ENCODE results near the gene TMEM161A.
"Not testable (repeated sequence)": the region's sequence is repeated elsewhere in the genome, so short reads cannot be mapped to it uniquely, and the experiment has no call there.

Gene TMEM161A

GRCh38 chr19:19105365-19106055, 32.8 kb downstream of the TMEM161A start:
- Histone ChIP-seq H3K36me3 (ENCODE audit: control insufficient read depth, insufficient read depth, low read length) (no peaks in the 10 kb centered on the region), H3K23ac (ENCODE audit: low read length) (no peak overlapping the region), H3K4me2 (ENCODE audit: low read length) (peak overlapping the region; percentile 84), H2BK5ac (ENCODE audit: low read length) (peak overlapping the region; percentile 17), H4K8ac (ENCODE audit: low read depth, low read length) (no peak overlapping the region), H3K4me3 (ENCODE audit: low read length) (peak overlapping the region; percentile 32), H3K79me2 (ENCODE audit: control insufficient read depth, insufficient read depth, low read length) (no peaks in the 10 kb centered on the region), H3K27me3 (ENCODE audit: insufficient read depth, low read length, poor library complexity) (no peaks in the 10 kb centered on the region), H3K9ac (ENCODE audit: low read length) (peak overlapping the region; percentile 84), H2BK15ac (replicated peaks; ENCODE audit: low read depth) (no peak overlapping the region), H3K27ac (ENCODE audit: low read depth, low read length) (peak overlapping the region; percentile 34), H2BK120ac (ENCODE audit: low read depth, low read length) (no peak overlapping the region), H3K18ac (ENCODE audit: low read length) (peak overlapping the region; percentile 16), H4K5ac (ENCODE audit: low read length) (no peak overlapping the region), H3K56ac (ENCODE audit: low read length) (peak overlapping the region; percentile 88), H3K4me1 (ENCODE audit: control insufficient read depth, low read depth, low read length) (peaks cover 2% of the 10 kb centered on the region), H3K4ac (ENCODE audit: low read depth, low read length) (no peak overlapping the region), H2AK5ac (ENCODE audit: low read length) (no peak overlapping the region), H3K79me1 (ENCODE audit: low read length) (no peaks in the 10 kb centered on the region)
- WGBS (ENCODE audit: extremely low coverage, insufficient coverage, low lambda C conversion rate), result no CpG with 5 or more reads among the region's 36 CpGs
- peak; percentile 84 for DNase-seq

- Histone ChIP-seq H4K5ac (ENCODE audit: low read length) (no peak overlapping the region), H3K36me3 (ENCODE audit: control insufficient read depth, insufficient read depth, low read length) (no peaks in the 10 kb centered on the region), H3K4me2 (ENCODE audit: low read length) (no peak overlapping the region), H3K4ac (ENCODE audit: low read depth, low read length) (no peak overlapping the region), H2BK5ac (ENCODE audit: low read length) (no peak overlapping the region), H3K79me1 (ENCODE audit: low read length) (no peaks in the 10 kb centered on the region), H3K56ac (ENCODE audit: low read length) (no peak overlapping the region), H3K23ac (ENCODE audit: low read length) (no peak overlapping the region), H3K18ac (ENCODE audit: low read length) (no peak overlapping the region), H4K8ac (ENCODE audit: low read depth, low read length) (no peak overlapping the region), H3K4me1 (ENCODE audit: control insufficient read depth, low read depth, low read length) (peaks cover 2% of the 10 kb centered on the region), H3K27me3 (ENCODE audit: insufficient read depth, low read length, poor library complexity) (no peaks in the 10 kb centered on the region), H3K9ac (ENCODE audit: low read length) (no peak overlapping the region), H2AK5ac (ENCODE audit: low read length) (no peak overlapping the region), H3K4me3 (ENCODE audit: low read length) (no peak overlapping the region), H3K79me2 (ENCODE audit: control insufficient read depth, insufficient read depth, low read length) (no peaks in the 10 kb centered on the region), H2BK15ac (replicated peaks; ENCODE audit: low read depth) (no peak overlapping the region), H2BK120ac (ENCODE audit: low read depth, low read length) (no peak overlapping the region), H3K27ac (ENCODE audit: low read depth, low read length) (no peak overlapping the region)
- no peak for DNase-seq
- no CpG with 5 or more reads among the region's 11 CpGs for WGBS (ENCODE audit: extremely low coverage, insufficient coverage, low lambda C conversion rate)
Observed at GRCh38 chr19:19103167-19103566, 35.1 kb downstream of the TMEM161A start.

GRCh38 chr19:19102566-19102965, 35.7 kb downstream of the TMEM161A start:
- H2AK5ac ChIP-seq (ENCODE audit: low read length); H3K4ac ChIP-seq (ENCODE audit: low read depth, low read length); H3K79me1 ChIP-seq (ENCODE audit: low read length); H2BK120ac ChIP-seq (ENCODE audit: low read depth, low read length); H3K23ac ChIP-seq (ENCODE audit: low read length); H3K4me3 ChIP-seq (ENCODE audit: low read length); H3K18ac ChIP-seq (ENCODE audit: low read length); H3K27me3 ChIP-seq (ENCODE audit: insufficient read depth, low read length, poor library complexity); H3K79me2 ChIP-seq (ENCODE audit: control insufficient read depth, insufficient read depth, low read length); H3K27ac ChIP-seq (ENCODE audit: low read depth, low read length); H3K9ac ChIP-seq (ENCODE audit: low read length); DNase-seq; H3K4me2 ChIP-seq (ENCODE audit: low read length); H3K4me1 ChIP-seq (ENCODE audit: control insufficient read depth, low read depth, low read length); H3K36me3 ChIP-seq (ENCODE audit: control insufficient read depth, insufficient read depth, low read length); H3K56ac ChIP-seq (ENCODE audit: low read length); H4K5ac ChIP-seq (ENCODE audit: low read length); H4K8ac ChIP-seq (ENCODE audit: low read depth, low read length); H2BK15ac ChIP-seq (replicated peaks; ENCODE audit: low read depth); H2BK5ac ChIP-seq (ENCODE audit: low read length): not testable (repeated sequence)
- no CpG with 5 or more reads among the region's 10 CpGs for WGBS (ENCODE audit: extremely low coverage, insufficient coverage, low lambda C conversion rate)

GRCh38 chr19:19101540-19101939, 36.7 kb downstream of the TMEM161A start:
- no peak overlapping the region for H2BK15ac ChIP-seq (replicated peaks; ENCODE audit: low read depth)
- H3K36me3 ChIP-seq (ENCODE audit: control insufficient read depth, insufficient read depth, low read length), result no peaks in the 10 kb centered on the region
- H2AK5ac ChIP-seq (ENCODE audit: low read length), result no peak overlapping the region
- no peak overlapping the region for H3K9ac ChIP-seq (ENCODE audit: low read length)
- H4K5ac ChIP-seq (ENCODE audit: low read length), result no peak overlapping the region
- H3K27ac ChIP-seq (ENCODE audit: low read depth, low read length), result no peak overlapping the region
- no peaks in the 10 kb centered on the region for H3K79me1 ChIP-seq (ENCODE audit: low read length)
- peaks cover 2% of the 10 kb centered on the region for H3K4me1 ChIP-seq (ENCODE audit: control insufficient read depth, low read depth, low read length)
- no peak overlapping the region for H3K56ac ChIP-seq (ENCODE audit: low read length)
- no peak overlapping the region for H3K4me3 ChIP-seq (ENCODE audit: low read length)
- H3K4ac ChIP-seq (ENCODE audit: low read depth, low read length), result no peak overlapping the region
- WGBS (ENCODE audit: extremely low coverage, insufficient coverage, low lambda C conversion rate), result no CpG with 5 or more reads among the region's 8 CpGs
- H3K27me3 ChIP-seq (ENCODE audit: insufficient read depth, low read length, poor library complexity), result no peaks in the 10 kb centered on the region
- H3K4me2 ChIP-seq (ENCODE audit: low read length), result no peak overlapping the region
- H2BK5ac ChIP-seq (ENCODE audit: low read length), result no peak overlapping the region
- H4K8ac ChIP-seq (ENCODE audit: low read depth, low read length), result no peak overlapping the region
- no peaks in the 10 kb centered on the region for H3K79me2 ChIP-seq (ENCODE audit: control insufficient read depth, insufficient read depth, low read length)
- H3K23ac ChIP-seq (ENCODE audit: low read length), result no peak overlapping the region
- H2BK120ac ChIP-seq (ENCODE audit: low read depth, low read length), result no peak overlapping the region
- DNase-seq, result no peak
- H3K18ac ChIP-seq (ENCODE audit: low read length), result no peak overlapping the region

GRCh38 chr19:19098703-19099632, 39.3 kb downstream of the TMEM161A start:
- no peak overlapping the region for H3K27ac ChIP-seq (ENCODE audit: low read depth, low read length)
- WGBS (ENCODE audit: extremely low coverage, insufficient coverage, low lambda C conversion rate), result no CpG with 5 or more reads among the region's 18 CpGs
- H4K8ac ChIP-seq (ENCODE audit: low read depth, low read length), result no peak overlapping the region
- no peak overlapping the region for H2BK5ac ChIP-seq (ENCODE audit: low read length)
- no peak overlapping the region for H2BK120ac ChIP-seq (ENCODE audit: low read depth, low read length)
- H3K27me3 ChIP-seq (ENCODE audit: insufficient read depth, low read length, poor library complexity), result no peaks in the 10 kb centered on the region
- no peak for DNase-seq
- H3K79me2 ChIP-seq (ENCODE audit: control insufficient read depth, insufficient read depth, low read length), result no peaks in the 10 kb centered on the region
- no peak overlapping the region for H3K23ac ChIP-seq (ENCODE audit: low read length)
- H3K79me1 ChIP-seq (ENCODE audit: low read length), result no peaks in the 10 kb centered on the region
- H3K4me1 ChIP-seq (ENCODE audit: control insufficient read depth, low read depth, low read length), result no peaks in the 10 kb centered on the region
- H3K9ac ChIP-seq (ENCODE audit: low read length), result no peak overlapping the region
- no peak overlapping the region for H2BK15ac ChIP-seq (replicated peaks; ENCODE audit: low read depth)
- H4K5ac ChIP-seq (ENCODE audit: low read length), result no peak overlapping the region
- H3K56ac ChIP-seq (ENCODE audit: low read length), result no peak overlapping the region
- H3K4me2 ChIP-seq (ENCODE audit: low read length), result no peak overlapping the region
- no peak overlapping the region for H3K4me3 ChIP-seq (ENCODE audit: low read length)
- no peaks in the 10 kb centered on the region for H3K36me3 ChIP-seq (ENCODE audit: control insufficient read depth, insufficient read depth, low read length)
- no peak overlapping the region for H3K18ac ChIP-seq (ENCODE audit: low read length)
- no peak overlapping the region for H3K4ac ChIP-seq (ENCODE audit: low read depth, low read length)
- H2AK5ac ChIP-seq (ENCODE audit: low read length), result no peak overlapping the region

Data from mesendoderm (in vitro differentiated cells).